Common myeloid progenitor, CD34-positive (primary cell): ENCODE data around the gene OR2AG2.

Experiments
- CTCF ChIA-PET: fragments of 350-600 bp; sonication (Branson Sonifier 250); formaldehyde crosslinking; loops from one replicate; lab custom pipeline; 2021; ENCODE audit warnings: antibody characterized with exemption; lab: Charles Lee
- POLR2A ChIA-PET: fragments of 350-600 bp; sonication (Branson Sonifier 250); formaldehyde crosslinking; loops from one replicate; lab custom pipeline; 2021; ENCODE audit warnings: antibody characterized with exemption; lab: Charles Lee
- DNase-seq, 3 donors: peaks; one replicate each; pipeline versions ENCODE4 v3.0.0 to v3.0.0-alpha.2; 2013
- H3K27ac ChIP-seq, 2 experiments: 1 replicate in 1 of 2; 2 replicates in 1 of 2; pipeline ENCODE4 v1.7.0; 2013; ENCODE audit warnings: inconsistent platforms in 2 of 2, low read length in 2 of 2, mild to moderate bottlenecking in 2 of 2, low read depth in 1 of 2, moderate library complexity in 1 of 2; ENCODE audit not compliant: severe bottlenecking in 2 of 2, insufficient read depth in 1 of 2, poor library complexity in 1 of 2
- H3K27me3 ChIP-seq, 5 experiments: replicated peaks in 2 of 5; 1 replicate in 3 of 5; 2 replicates in 2 of 5; pipeline versions ENCODE4 v1.6.1 to v1.7.0; 2013; ENCODE audit warnings: low read length in 4 of 5, mild to moderate bottlenecking in 2 of 5, moderate library complexity in 2 of 5, inconsistent platforms in 1 of 5; ENCODE audit not compliant: insufficient read depth in 5 of 5, control insufficient read depth in 4 of 5
- H3K36me3 ChIP-seq, 4 experiments: 1 replicate in 2 of 4; 2 replicates in 2 of 4; pipeline versions ENCODE4 v1.6.1 to v1.7.0; 2013; ENCODE audit warnings: low read length in 3 of 4, control low read depth in 1 of 4, mild to moderate bottlenecking in 1 of 4; ENCODE audit not compliant: control insufficient read depth in 4 of 4, insufficient read depth in 4 of 4
- H3K4me1 ChIP-seq, 4 experiments: 1 replicate in 3 of 4; 2 replicates in 1 of 4; pipeline versions ENCODE4 v1.6.1 to v1.7.1; 2013; ENCODE audit warnings: low read length in 3 of 4, mild to moderate bottlenecking in 3 of 4, control low read depth in 1 of 4, inconsistent platforms in 1 of 4, moderate library complexity in 1 of 4; ENCODE audit not compliant: control insufficient read depth in 4 of 4, insufficient read depth in 4 of 4; ENCODE audit errors: control extremely low read depth in 1 of 4
- H3K4me3 ChIP-seq, 7 experiments: 1 replicate in 4 of 7; 2 replicates in 3 of 7; pipeline versions ENCODE4 v1.5.1 to v1.7.0; 2013; ENCODE audit warnings: mild to moderate bottlenecking in 7 of 7, low read length in 6 of 7, moderate library complexity in 6 of 7, inconsistent platforms in 2 of 7, low read depth in 2 of 7, control low read depth in 1 of 7; ENCODE audit not compliant: insufficient read depth in 4 of 7, control insufficient read depth in 1 of 7; ENCODE audit errors: extremely low read depth in 1 of 7
- H3K9me3 ChIP-seq, 5 experiments: 1 replicate in 4 of 5; 2 replicates in 1 of 5; pipeline versions ENCODE4 v1.6.1 to v1.7.1; 2013; ENCODE audit warnings: low read length in 4 of 5, mild to moderate bottlenecking in 2 of 5, inconsistent platforms in 1 of 5, low read depth in 1 of 5, moderate library complexity in 1 of 5; ENCODE audit not compliant: control insufficient read depth in 4 of 5, insufficient read depth in 2 of 5; ENCODE audit errors: control extremely low read depth in 1 of 5
- WGBS: methylation state at CpG from one replicate; pipeline ENCODE4 v1.1.5; 2013; ENCODE audit not compliant: insufficient coverage; 5-methylcytosine and 5-hydroxymethylcytosine counted together

The OR2AG2 gene

DNA sequence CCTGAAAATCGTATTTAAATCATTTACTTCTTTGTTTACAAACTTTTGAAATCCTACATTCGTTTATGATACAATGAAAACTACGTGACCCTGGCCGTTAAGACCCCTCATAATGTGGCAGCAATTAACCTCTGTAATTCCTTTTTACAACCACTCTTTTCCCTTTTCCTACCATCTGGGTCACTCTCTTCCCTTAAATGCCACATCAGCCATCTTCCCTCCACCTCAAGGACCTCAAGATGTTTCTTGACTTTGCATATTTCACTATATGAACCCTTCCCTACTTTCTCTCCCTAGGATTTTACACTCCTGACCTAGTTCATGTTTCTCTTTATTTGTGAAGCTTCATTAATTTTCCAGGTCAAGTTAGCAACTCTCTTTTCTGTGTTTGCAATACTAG lies 26.8 kb downstream of the OR2AG2 start:
- Histone ChIP-seq H3K27ac (peak overlapping the region; percentile 42 to 82), H3K4me1 (peaks cover 27 to 55% (median 36%) of the 10 kb centered on the region in 4 experiments), H3K36me3 (no peaks in the 10 kb centered on the region), H3K4me3 (peak overlapping the region in 3 of 7 experiments; percentile 8 to 67 (median 61)), H3K9me3 (no peaks in the 10 kb centered on the region), H3K27me3 (no peaks in the 10 kb centered on the region)
- WGBS: 64% methylated on average over 4 of the region's 4 CpGs
- ChIA-PET CTCF (interaction anchor here (1.0 to 14.8 kb wide), 4 partner anchors 9 to 49 kb away, joined by 4 to 273 read pairs (median 10); no protein-coding TSS in a partner anchor), POLR2A (interaction anchor here (0.6 kb wide), 1 partner anchor 318 kb away, joined by 4 read pairs; no protein-coding TSS in a partner anchor)
- no peak for DNase-seq

DNA sequence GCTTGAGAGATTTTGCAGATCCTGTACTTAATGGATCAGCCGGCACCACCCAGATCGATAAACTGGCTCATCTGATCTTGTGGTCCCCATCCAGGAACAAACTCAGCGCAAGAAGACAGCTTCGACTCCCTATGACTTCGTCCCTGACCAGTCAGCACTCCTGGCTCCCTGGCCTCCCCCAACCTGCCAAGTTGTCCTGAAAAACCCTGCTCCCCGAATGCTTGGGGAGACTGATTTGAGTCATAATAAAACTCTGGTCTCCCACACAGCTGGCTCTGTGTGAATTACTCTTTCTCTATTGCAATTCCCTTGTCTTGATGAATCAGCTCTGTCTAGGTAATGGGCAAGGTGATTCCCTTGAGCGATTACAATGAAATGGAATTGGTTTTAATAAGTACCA lies 29.5 kb downstream of the OR2AG2 start:
- ChIA-PET POLR2A (no interaction called here), CTCF (interaction anchor here (14.8 kb wide), 1 partner anchor 13 kb away, joined by 273 read pairs; no protein-coding TSS in a partner anchor)
- WGBS: 75% methylated on average over 5 of the region's 7 CpGs
- H3K4me1 ChIP-seq: peaks cover 20 to 54% (median 32%) of the 10 kb centered on the region in 4 experiments
- no peaks in the 10 kb centered on the region for H3K27me3 ChIP-seq
- H3K4me3 ChIP-seq: no peak overlapping the region
- no peaks in the 10 kb centered on the region for H3K36me3 ChIP-seq
- no peak for DNase-seq
- H3K9me3 ChIP-seq: no peaks in the 10 kb centered on the region
- H3K27ac ChIP-seq: no peak overlapping the region

DNA sequence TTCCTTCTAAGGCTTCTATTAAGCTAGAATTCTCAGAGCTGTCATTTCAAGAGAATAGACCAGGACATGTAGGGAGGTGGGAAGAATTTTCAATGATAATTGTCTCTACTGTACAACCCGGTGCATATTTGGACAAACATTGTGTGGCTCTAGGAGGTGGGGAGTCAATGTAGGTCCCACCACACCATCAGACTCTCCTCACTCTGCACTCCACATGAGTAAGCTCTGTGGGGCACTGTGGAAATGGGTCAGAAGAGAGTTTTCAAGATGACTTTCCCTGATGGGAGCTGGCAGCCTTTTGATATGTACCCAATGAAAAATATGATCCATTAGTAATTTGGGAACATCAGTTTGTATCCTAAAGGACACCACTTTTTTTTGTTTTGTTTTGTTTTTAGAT lies 33.2 kb downstream of the OR2AG2 start:
- H3K36me3 ChIP-seq: peaks cover 0 to 7% (median 3%) of the 10 kb centered on the region in 4 experiments
- CTCF ChIA-PET: interaction anchor here (0.6 to 14.8 kb wide), 12 partner anchors 8 to 359 kb away, joined by 3 to 273 read pairs (median 8); partner anchors contain the start of gene OR2AG2
- no peak for DNase-seq
- no peak overlapping the region for H3K27ac ChIP-seq
- WGBS: no CpG with 5 or more reads among the region's 1 CpG
- H3K27me3 ChIP-seq: no peaks in the 10 kb centered on the region
- H3K9me3 ChIP-seq: peaks cover 0 to 2% (median 0%) of the 10 kb centered on the region in 5 experiments
- POLR2A ChIA-PET: no interaction called here
- H3K4me1 ChIP-seq: peaks cover 7 to 34% (median 22%) of the 10 kb centered on the region in 4 experiments
- no peak overlapping the region for H3K4me3 ChIP-seq

DNA sequence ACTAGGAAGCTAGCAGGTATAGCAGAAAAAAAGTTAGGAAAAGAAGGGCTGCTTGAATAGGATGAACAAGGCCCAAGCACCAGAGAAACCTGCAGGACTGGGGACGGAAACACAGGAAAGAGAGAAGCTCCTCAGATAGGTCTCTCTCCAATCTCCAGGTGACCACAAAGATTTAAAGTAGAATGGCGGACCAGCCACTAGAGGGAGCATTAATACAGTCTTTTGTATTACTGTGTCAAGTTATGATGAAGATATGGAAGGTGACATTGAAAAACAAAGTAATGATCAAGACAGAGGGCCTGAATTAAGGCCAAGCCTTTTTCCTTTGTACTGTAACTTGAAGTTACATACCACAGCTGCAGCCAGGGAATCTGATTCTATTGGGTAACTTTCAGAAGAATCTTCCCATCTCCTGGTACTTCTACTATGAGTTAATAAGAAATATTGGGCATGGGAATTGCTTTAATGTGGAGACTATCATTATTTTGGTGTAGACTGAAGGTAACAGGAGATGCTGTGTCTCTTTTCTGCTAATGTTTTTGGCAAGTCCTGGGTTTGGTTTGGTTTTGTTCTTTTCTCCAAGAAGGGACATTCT lies 33.8 kb downstream of the OR2AG2 start:
- peak; percentile 65 to 84 (median 81) for DNase-seq

DNA sequence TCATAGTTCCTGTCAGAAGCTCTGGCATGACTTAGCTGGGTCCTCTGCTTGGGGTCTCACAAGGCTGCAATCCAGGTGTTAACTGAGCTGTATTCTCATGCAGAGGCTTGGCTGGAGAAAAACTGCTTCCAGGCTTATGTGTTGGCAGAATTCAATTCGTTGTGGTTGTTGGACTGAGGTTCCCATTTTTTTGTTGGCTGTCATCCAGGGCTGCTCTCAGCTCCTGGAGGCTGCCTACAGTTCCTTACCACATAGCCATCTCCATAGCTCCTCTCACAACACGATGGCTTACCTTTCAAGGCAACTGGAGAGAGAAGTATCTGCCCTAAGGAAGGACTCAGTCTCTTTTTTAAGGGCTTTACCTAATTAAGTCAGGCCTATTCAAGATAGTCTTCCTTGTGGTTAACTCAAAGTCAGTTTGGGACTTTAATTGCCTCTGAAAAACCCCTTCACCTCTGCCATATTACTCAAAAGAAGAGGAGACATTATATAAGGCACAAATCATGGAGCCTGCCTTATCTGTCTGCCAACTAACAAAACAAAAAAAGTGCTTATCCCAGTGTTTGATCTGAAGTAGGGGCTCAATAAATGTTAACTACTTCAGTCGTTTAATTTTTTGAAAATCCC lies 35.2 kb downstream of the OR2AG2 start:
- 77% methylated on average over 3 of the region's 3 CpGs for WGBS
- H3K9me3 ChIP-seq: peaks cover 0 to 2% (median 0%) of the 10 kb centered on the region in 5 experiments
- H3K27me3 ChIP-seq: no peaks in the 10 kb centered on the region
- peaks cover 2 to 19% (median 17%) of the 10 kb centered on the region in 4 experiments for H3K4me1 ChIP-seq
- H3K36me3 ChIP-seq: peaks cover 0 to 13% (median 5%) of the 10 kb centered on the region in 4 experiments
- ChIA-PET CTCF (interaction anchor here (0.7 to 14.8 kb wide), 7 partner anchors 9 to 59 kb away, joined by 3 to 273 read pairs (median 11); no protein-coding TSS in a partner anchor), POLR2A (interaction anchor here (0.5 to 0.6 kb wide), 2 partner anchors 12 to 23 kb away, joined by 3 to 4 read pairs; no protein-coding TSS in a partner anchor)
- DNase-seq: peak in 2 of 3 donors; percentile 32 to 53
- no peak overlapping the region for H3K27ac ChIP-seq
- no peak overlapping the region for H3K4me3 ChIP-seq

More for the DNA sequence above, 33.8 kb downstream of the OR2AG2 start:
- Histone ChIP-seq H3K4me1 (peaks cover 7 to 29% (median 22%) of the 10 kb centered on the region in 4 experiments), H3K36me3 (peaks cover 0 to 13% (median 5%) of the 10 kb centered on the region in 4 experiments), H3K27me3 (no peaks in the 10 kb centered on the region), H3K4me3 (no peak overlapping the region), H3K27ac (no peak overlapping the region), H3K9me3 (peaks cover 0 to 2% (median 0%) of the 10 kb centered on the region in 5 experiments)
- ChIA-PET POLR2A (no interaction called here), CTCF (interaction anchor here (0.7 to 14.8 kb wide), 16 partner anchors 9 to 360 kb away, joined by 3 to 273 read pairs (median 6); partner anchors contain the start of genes OR2AG1 and OR2AG2)
- 17% methylated on average over 1 of the region's 2 CpGs for WGBS

DNA sequence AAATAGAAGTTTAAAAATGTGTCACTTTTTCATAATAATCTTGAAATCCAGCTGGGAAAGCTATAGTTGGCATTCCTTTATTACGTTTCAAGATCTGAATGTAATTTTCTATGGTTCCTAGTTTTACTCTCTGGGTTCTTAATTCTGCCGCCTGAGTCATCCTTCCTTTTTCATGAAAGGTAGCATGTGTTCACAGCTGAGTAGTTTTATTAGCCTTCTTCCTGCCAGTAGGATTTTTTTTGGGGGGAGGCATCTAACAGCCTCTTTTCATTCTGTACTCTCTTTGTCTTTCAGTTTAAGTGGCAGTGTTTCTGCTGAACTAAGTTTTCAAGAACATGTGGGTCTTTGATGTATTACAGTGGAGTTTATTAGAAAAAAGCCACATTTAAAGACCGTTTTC lies 36.5 kb downstream of the OR2AG2 start:
- Histone ChIP-seq H3K27me3 (no peaks in the 10 kb centered on the region), H3K27ac (peak overlapping the region in 1 of 2 experiments; percentile 6), H3K9me3 (peaks cover 0 to 2% (median 0%) of the 10 kb centered on the region in 5 experiments), H3K4me3 (no peak overlapping the region), H3K4me1 (peaks cover 2 to 19% (median 17%) of the 10 kb centered on the region in 4 experiments), H3K36me3 (peaks cover 0 to 13% (median 5%) of the 10 kb centered on the region in 4 experiments)
- peak; percentile 30 to 80 (median 68) for DNase-seq
- 53% methylated on average over 3 of the region's 3 CpGs for WGBS
- POLR2A ChIA-PET: no interaction called here
- CTCF ChIA-PET: interaction anchor here (4.2 to 14.8 kb wide), 2 partner anchors 14 to 20 kb away, joined by 22 to 273 read pairs; no protein-coding TSS in a partner anchor
